ENCODE measurements around the gene MAGI2.

MAGI2 gene

DNA sequence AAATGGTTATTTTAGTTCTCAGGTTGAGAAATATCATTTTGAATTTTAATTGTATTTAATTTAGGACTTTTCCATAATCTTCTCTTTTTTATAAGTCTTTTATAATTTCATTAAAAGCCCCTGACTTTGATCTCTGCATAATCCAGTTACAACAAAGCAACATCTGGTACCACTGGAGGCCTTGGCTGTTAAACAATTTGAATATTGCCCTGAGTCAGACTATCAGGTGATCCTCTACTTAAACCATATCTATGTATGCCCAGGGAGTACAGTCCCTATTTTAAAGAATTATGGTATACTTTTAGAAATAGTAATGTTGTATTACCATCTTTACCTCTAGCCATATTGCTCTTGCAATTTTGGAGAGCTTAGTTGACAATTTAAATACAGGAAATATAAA is 119.1 kb downstream of the MAGI2 start:
- H3K79me2 ChIP-seq (ENCODE audit: insufficient read depth, low read length): no peaks in the 10 kb centered on the region
- H3K27me3 ChIP-seq (ENCODE audit: insufficient read depth, low read length, poor library complexity, severe bottlenecking): no peaks in the 10 kb centered on the region
- H4K20me1 ChIP-seq (ENCODE audit: insufficient read depth, low read length, poor library complexity, severe bottlenecking): no peaks in the 10 kb centered on the region
- H3K4me3 ChIP-seq (ENCODE audit: low read length, poor library complexity, severe bottlenecking): no peak overlapping the region
- no peaks in the 10 kb centered on the region for H3F3A ChIP-seq (ENCODE audit: low read depth)
- no peaks in the 10 kb centered on the region for H3K36me3 ChIP-seq (ENCODE audit: insufficient read depth, low read length)
- H3K4me2 ChIP-seq (ENCODE audit: low read depth, low read length, poor library complexity, severe bottlenecking): no peak overlapping the region
- no peak for TF ChIP-seq EZH2phosphoT487 (IDR thresholded peaks at IDR 0.05; ENCODE audit: borderline replicate concordance)
- no peak for TF ChIP-seq CTCF (conservative IDR thresholded peaks at IDR 0.05; ENCODE audit: low read length)
- no peaks in the 10 kb centered on the region for H3K9me3 ChIP-seq (ENCODE audit: insufficient read depth, low read depth, low read length)
- H2AFZ ChIP-seq (ENCODE audit: low read length): no peak overlapping the region
- H3K9me2 ChIP-seq (replicated peaks; ENCODE audit: low read depth, low read length): no peaks in the 10 kb centered on the region
- no peaks in the 10 kb centered on the region for H3K4me1 ChIP-seq (ENCODE audit: insufficient read depth, low read length, poor library complexity, severe bottlenecking)
- no peak overlapping the region for H3K9ac ChIP-seq (ENCODE audit: low read depth, low read length, poor library complexity, severe bottlenecking)

DNA sequence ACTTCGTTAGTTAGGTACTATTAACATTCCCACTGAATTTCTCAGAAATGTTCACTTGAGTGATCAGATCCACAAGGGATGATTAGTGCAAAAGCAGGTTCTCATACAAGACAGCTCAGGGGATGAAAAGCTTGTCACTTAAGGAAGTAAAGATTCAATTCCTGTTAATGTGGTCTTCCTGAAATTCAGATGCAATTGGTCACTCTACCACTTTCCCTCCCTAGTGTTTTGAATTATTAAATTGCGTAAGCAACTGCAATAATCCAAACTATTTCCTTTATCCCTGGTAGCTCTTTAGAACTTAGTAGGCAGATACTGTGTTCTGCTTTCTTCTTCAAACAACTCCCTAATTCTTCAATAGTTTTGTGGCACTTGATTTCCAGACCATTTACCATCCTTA is 121.4 kb downstream of the MAGI2 start:
- H3K9me2 ChIP-seq (replicated peaks; ENCODE audit: low read depth, low read length): no peaks in the 10 kb centered on the region
- no peaks in the 10 kb centered on the region for H3K9me3 ChIP-seq (ENCODE audit: insufficient read depth, low read depth, low read length)
- H3F3A ChIP-seq (ENCODE audit: low read depth): no peaks in the 10 kb centered on the region
- no peak overlapping the region for H2AFZ ChIP-seq (ENCODE audit: low read length)
- H3K4me3 ChIP-seq (ENCODE audit: low read length, poor library complexity, severe bottlenecking): no peak overlapping the region
- H3K4me1 ChIP-seq (ENCODE audit: insufficient read depth, low read length, poor library complexity, severe bottlenecking): no peaks in the 10 kb centered on the region
- no peak overlapping the region for H3K9ac ChIP-seq (ENCODE audit: low read depth, low read length, poor library complexity, severe bottlenecking)
- TF ChIP-seq EZH2phosphoT487 (IDR thresholded peaks at IDR 0.05; ENCODE audit: borderline replicate concordance) (no peak), CTCF (conservative IDR thresholded peaks at IDR 0.05; ENCODE audit: low read length) (no peak)
- H3K36me3 ChIP-seq (ENCODE audit: insufficient read depth, low read length): no peaks in the 10 kb centered on the region
- no peak overlapping the region for H3K4me2 ChIP-seq (ENCODE audit: low read depth, low read length, poor library complexity, severe bottlenecking)
- H3K79me2 ChIP-seq (ENCODE audit: insufficient read depth, low read length): no peaks in the 10 kb centered on the region
- no peaks in the 10 kb centered on the region for H4K20me1 ChIP-seq (ENCODE audit: insufficient read depth, low read length, poor library complexity, severe bottlenecking)
- H3K27me3 ChIP-seq (ENCODE audit: insufficient read depth, low read length, poor library complexity, severe bottlenecking): no peaks in the 10 kb centered on the region

DNA sequence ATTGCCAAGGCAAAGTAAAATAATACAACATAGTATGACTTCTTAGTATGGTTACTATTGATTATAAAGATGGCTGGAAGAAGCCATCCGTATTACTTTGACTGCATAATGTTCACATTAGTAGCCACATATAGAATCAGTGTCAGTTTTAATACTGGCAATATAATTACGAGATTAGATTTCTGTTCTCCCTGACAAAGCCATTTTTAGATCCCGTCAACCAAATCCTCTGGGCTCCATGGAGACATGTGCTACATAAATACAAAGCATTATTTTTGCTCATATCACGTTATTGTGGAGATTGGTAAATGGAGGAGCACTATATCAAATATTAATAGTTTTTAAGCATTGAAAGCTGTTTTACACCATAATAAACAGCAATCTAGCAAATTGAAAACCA is 124.0 kb downstream of the MAGI2 start:
- H2AFZ ChIP-seq (ENCODE audit: low read length): no peak overlapping the region
- H3K36me3 ChIP-seq (ENCODE audit: insufficient read depth, low read length): no peaks in the 10 kb centered on the region
- no peaks in the 10 kb centered on the region for H3F3A ChIP-seq (ENCODE audit: low read depth)
- no peaks in the 10 kb centered on the region for H3K4me1 ChIP-seq (ENCODE audit: insufficient read depth, low read length, poor library complexity, severe bottlenecking)
- no peak overlapping the region for H3K4me3 ChIP-seq (ENCODE audit: low read length, poor library complexity, severe bottlenecking)
- H3K4me2 ChIP-seq (ENCODE audit: low read depth, low read length, poor library complexity, severe bottlenecking): no peak overlapping the region
- no peak overlapping the region for H3K9ac ChIP-seq (ENCODE audit: low read depth, low read length, poor library complexity, severe bottlenecking)
- H3K9me2 ChIP-seq (replicated peaks; ENCODE audit: low read depth, low read length): no peaks in the 10 kb centered on the region
- no peaks in the 10 kb centered on the region for H3K27me3 ChIP-seq (ENCODE audit: insufficient read depth, low read length, poor library complexity, severe bottlenecking)
- no peaks in the 10 kb centered on the region for H4K20me1 ChIP-seq (ENCODE audit: insufficient read depth, low read length, poor library complexity, severe bottlenecking)
- TF ChIP-seq EZH2phosphoT487 (IDR thresholded peaks at IDR 0.05; ENCODE audit: borderline replicate concordance) (no peak), CTCF (conservative IDR thresholded peaks at IDR 0.05; ENCODE audit: low read length) (no peak)
- no peaks in the 10 kb centered on the region for H3K9me3 ChIP-seq (ENCODE audit: insufficient read depth, low read depth, low read length)
- H3K79me2 ChIP-seq (ENCODE audit: insufficient read depth, low read length): no peaks in the 10 kb centered on the region

Data from Loucy (cell line).